Measurements from ENCODE around the gene FAM219A.

GRCh38 chr9:34370970-34371880 is 87.1 kb downstream of the FAM219A start:
- TF ChIP-seq POLR2A (IDR thresholded peaks at IDR 0.05) = no peak
- TF ChIP-seq CTCF (IDR thresholded peaks at IDR 0.05) = no peak
